KOPT-K1 (cell line): Measurements from ENCODE around the gene TICAM1.
"Not testable (repeated sequence)": the region's sequence is repeated elsewhere in the genome, so short reads cannot be mapped to it uniquely, and the experiment has no call there.

Source experiments
- H3K27ac ChIP-seq: fragments of 200-600 bp; sonication (generic); 2 replicates; pipeline ENCODE4 v1.5.1; 2016; ENCODE audit warnings: antibody characterized with exemption, mild to moderate bottlenecking, low read depth, low read length; ENCODE audit not compliant: poor library complexity, severe bottlenecking
- H3K36me3 ChIP-seq: fragments of 200-600 bp; sonication (generic); 2 replicates; pipeline ENCODE4 v1.5.1; 2017; ENCODE audit warnings: antibody characterized with exemption, mild to moderate bottlenecking, low read length, moderate library complexity; ENCODE audit not compliant: insufficient read depth
- H3K9me3 ChIP-seq: fragments of 200-600 bp; sonication (generic); 2 replicates; pipeline ENCODE4 v1.5.1; 2017; ENCODE audit warnings: antibody characterized with exemption, low read length, mild to moderate bottlenecking; ENCODE audit not compliant: insufficient read depth, poor library complexity, severe bottlenecking

TICAM1 gene

GRCh38 chr19:4822354-4822753 is 9.2 kb downstream of the TICAM1 start:
- peaks cover 14% of the 10 kb centered on the region; the same call in 1 of the 2 replicates for H3K36me3 ChIP-seq
- H3K27ac ChIP-seq, H3K9me3 ChIP-seq: not testable (repeated sequence)

DNA sequence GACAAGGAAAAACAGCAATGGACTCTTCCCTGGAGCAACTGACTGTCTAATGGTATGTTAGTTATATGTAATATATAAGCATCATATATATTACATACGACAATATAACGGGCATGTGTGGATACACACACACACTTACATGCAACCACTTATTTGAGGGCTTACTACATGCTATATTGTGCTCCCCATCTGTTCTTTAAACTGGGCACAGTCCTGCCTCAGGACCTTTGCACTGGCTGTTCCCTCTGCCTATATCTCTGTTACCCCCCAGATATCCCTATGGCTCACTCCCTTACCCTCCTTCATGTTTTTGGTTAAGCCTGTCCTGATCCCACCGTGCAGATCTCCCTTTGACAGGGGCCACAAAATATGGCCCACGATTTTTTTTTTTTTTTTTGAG is 10.2 kb downstream of the TICAM1 start:
- Histone ChIP-seq H3K36me3 (peaks cover 21% of the 10 kb centered on the region; the same call in 1 of the 2 replicates), H3K27ac (no peak overlapping the region)

GRCh38 chr19:4817467-4818277 is 13.8 kb downstream of the TICAM1 start:
- peaks cover 24% of the 10 kb centered on the region; the same call in 1 of the 2 replicates for H3K36me3 ChIP-seq
- no peak overlapping the region for H3K27ac ChIP-seq
- H3K9me3 ChIP-seq, result no peaks in the 10 kb centered on the region

More for the DNA sequence above, 10.2 kb downstream of the TICAM1 start:
- no peaks in the 10 kb centered on the region for H3K9me3 ChIP-seq

- Histone ChIP-seq H3K9me3 (no peaks in the 10 kb centered on the region), H3K36me3 (peaks cover 24% of the 10 kb centered on the region; the same call in 1 of the 2 replicates), H3K27ac (no peak overlapping the region)
Measured at GRCh38 chr19:4816950-4817278, 14.6 kb downstream of the TICAM1 start.

DNA sequence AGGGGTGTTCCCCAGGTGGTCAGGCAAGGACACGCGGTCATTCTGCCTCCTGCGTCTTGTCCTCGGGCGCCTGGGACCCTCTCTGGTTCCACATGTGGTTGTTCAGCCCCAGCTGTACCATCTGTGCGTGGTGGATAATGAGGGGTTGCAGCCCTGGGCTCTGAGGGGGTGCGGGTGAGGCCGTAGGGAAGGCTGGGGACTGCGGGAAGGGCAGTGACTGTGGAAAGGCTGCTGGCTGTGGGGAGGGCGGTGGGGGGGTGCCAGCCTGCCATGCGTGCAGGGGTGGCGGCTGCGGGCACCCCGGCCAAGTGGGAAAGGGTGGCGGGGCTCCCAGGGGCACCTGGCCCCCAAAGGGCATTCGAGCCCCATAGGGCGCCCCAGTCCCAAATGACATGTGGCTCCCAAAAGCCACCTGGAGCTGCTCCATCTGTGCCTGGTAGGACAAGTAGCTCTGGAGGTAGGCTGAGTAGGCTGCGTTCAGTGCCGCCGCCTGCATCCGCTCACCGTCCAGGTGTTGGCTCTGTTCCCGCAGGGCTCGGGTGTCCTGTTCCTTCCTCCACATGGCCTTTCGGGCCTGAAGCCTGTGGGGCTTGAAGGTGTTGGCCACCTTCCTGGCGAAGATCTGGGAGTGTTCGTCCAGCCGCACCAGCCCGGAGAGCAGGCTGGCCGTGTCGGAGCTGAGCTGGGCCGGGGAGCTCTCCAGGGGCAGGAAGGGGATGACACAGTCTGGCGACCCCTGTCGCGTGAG is 15.1 kb downstream of the TICAM1 start:
- Histone ChIP-seq H3K9me3 (no peaks in the 10 kb centered on the region), H3K36me3 (peaks cover 24% of the 10 kb centered on the region; the same call in 1 of the 2 replicates), H3K27ac (peak overlapping the region; percentile 5)

GRCh38 chr19:4815426-4816201 is 15.9 kb downstream of the TICAM1 start:
- Histone ChIP-seq H3K9me3 (no peaks in the 10 kb centered on the region), H3K27ac (peak overlapping the region; percentile 5), H3K36me3 (peaks cover 24% of the 10 kb centered on the region; the same call in 1 of the 2 replicates)

DNA sequence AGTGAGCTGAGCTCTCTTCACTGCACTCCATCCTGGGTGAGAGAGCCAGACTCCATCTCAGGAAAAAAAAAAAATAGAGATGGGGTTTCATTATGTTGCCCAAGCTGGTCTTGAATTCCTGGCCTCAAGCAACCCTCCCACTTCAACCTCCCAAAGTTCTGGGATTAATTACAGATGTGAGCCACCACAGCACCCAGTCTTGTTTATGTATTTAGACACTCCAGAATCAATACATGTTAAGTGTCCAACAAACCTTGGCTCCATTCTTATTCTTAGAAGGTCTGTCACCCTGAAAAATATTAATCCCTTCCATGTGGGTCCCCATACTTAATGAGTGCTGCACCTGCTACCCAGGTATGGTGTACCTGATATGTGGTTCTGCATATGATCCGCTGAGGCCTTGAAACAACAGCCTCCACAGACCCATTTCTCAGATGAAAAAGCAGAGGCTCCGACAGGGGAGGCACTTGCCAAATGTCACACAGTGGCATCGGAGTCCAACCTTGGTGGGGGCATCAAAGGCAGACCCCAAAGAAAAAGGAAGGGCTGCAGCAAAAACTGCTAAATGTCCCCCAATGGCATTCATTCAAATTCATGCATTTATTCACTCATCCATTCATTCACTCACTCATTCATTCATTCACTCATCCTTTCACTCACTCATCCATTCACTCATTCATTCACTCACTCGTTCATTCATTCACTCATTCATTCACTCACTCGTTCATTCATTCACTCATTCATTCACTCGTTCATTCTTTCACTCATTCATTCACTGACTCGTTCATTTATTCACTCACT is 16.7 kb downstream of the TICAM1 start:
- H3K27ac ChIP-seq, result no peak overlapping the region
- peaks cover 24% of the 10 kb centered on the region; the same call in 1 of the 2 replicates for H3K36me3 ChIP-seq

DNA sequence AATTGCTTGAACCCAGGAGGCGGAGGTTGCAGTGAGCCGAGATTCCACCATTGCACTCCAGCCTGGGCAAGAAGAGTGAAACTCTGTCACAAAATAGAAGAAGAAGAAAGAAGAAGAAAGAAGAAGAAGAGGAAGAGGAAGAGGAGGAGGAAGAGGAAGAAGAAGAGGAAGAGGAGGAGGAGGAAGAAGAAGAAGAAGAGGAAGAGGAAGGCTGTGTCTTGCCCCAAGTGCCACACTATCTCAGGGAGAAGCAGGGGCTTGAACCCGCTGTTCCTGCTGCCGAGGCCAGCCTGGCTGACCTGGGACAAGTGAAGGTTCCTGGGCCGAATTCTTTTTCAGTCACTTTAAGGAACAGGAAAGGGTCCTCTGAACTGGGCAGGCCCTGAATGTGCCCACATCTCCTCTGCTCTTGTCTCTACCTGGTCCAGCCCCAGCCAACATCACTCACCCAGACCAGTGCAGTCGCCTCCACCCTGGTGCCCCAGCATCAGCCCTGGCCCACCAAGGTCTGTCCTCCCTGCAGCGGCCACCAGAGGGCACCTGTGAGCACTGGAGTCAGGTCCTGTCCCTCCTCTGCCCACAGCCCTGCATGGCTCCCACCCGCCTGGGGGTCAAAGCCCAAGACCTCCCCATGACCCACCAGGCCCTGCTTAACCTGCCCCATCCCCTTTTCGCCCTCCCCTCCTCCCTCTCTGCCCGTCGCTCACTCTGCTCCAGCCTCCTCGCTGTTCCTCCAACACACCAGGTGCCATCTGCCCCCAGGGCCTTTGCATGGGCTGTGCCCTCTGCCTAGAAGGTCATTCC is 20.0 kb downstream of the TICAM1 start:
- Histone ChIP-seq H3K27ac (no peak overlapping the region), H3K9me3 (no peaks in the 10 kb centered on the region), H3K36me3 (peaks cover 6% of the 10 kb centered on the region; the same call in 1 of the 2 replicates)

More for the DNA sequence above, 16.7 kb downstream of the TICAM1 start:
- H3K9me3 ChIP-seq, result no peaks in the 10 kb centered on the region

- Histone ChIP-seq H3K36me3 (no peaks in the 10 kb centered on the region), H3K27ac (no peak overlapping the region), H3K9me3 (no peaks in the 10 kb centered on the region)
Measured at GRCh38 chr19:4807188-4807587, 24.3 kb downstream of the TICAM1 start.

DNA sequence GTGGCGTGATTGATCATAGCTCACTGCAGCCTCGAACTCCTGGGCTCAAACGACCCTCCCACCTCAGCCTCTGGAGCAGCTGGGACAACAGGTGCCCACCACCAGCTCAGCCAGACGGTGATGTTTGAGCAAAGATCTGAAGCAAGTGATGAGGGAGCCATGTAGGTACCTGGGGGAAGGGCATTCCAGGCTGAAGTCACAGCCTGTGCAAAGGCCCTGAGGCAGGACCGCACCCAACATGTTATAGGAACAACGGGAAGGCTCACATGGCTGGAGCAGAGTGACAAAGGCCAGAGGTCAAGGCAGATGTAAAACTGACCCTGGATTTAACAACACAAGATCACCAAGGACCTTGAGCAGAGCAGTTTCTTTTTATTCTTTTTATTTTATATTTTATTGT is 25.1 kb downstream of the TICAM1 start:
- Histone ChIP-seq H3K27ac (no peak overlapping the region), H3K9me3 (no peaks in the 10 kb centered on the region), H3K36me3 (no peaks in the 10 kb centered on the region)

- H3K36me3 ChIP-seq, H3K9me3 ChIP-seq, H3K27ac ChIP-seq: not testable (repeated sequence)
Measured at GRCh38 chr19:4805140-4805539, 26.4 kb downstream of the TICAM1 start.

DNA sequence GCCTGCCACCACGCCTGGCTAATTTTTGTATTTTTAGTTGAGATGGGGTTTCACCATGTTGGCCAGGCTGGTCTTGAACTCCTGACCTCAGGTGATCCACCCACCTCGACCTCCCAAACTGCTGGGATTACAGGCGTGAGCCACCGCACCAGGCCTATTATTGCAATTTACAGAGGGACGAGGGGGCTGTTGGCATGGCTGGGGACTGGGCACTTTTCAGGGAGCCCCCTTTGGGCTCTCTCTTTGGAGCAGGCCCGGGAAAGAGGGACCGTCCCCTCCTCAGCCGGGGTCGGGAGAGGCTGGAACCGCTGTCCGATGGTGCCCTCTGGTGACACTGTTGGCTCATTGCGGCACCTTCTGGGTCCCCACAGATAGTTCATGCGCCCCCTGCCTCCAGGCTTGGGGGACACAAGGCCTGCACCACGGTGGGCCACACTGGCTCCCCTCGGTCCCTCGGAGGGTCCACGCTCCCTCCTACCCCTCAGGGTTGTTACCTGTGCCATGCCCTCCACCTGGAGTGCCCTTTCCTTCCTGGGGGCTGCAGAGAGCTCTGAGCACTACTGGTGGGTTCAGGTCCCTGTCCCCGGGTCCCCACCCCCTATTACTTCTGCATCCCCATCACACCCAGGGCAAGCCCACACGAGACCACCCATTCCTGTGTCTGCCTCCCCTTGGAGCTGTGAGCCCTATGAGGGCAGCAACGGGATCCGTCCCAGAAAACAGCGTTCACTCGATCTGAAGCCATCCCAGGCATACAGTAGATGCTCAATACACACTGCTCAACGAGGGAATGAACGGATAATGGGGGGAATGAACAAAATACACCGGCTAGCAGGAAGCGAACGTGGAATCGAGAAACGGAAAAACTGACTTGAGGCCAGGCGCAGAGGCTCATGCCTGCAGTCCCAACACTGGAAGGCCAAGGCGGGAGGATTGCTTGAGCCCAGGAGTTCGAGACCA is 27.5 kb downstream of the TICAM1 start:
- no peaks in the 10 kb centered on the region for H3K9me3 ChIP-seq
- H3K36me3 ChIP-seq, result peaks cover 1% of the 10 kb centered on the region; the same call in 1 of the 2 replicates
- no peak overlapping the region for H3K27ac ChIP-seq

DNA sequence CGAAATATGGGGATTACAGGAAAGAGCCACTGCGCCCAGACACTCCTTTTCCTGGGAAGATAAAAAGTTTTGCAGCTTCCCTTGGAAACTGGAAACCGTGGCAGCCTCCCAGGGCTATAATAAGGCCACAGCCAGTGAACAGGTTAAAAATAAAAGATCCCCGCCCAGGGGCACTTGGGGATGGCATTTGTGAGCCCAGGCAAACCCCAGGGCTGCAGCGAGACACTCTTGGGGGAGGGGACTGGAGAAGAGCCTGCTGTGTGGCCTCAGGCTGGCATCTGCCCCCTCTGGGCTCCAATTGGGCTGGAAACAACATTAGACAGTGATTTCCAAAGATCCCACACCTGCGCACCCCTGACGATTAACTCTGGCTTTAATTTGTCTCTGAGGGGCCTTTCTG is 28.8 kb downstream of the TICAM1 start:
- Histone ChIP-seq H3K9me3 (no peaks in the 10 kb centered on the region), H3K27ac (no peak overlapping the region), H3K36me3 (peaks cover 10% of the 10 kb centered on the region; the same call in 1 of the 2 replicates)
